ENCODE data around the gene VAX1. TPM values are rescaled to one million over a fixed set of nuclear protein-coding genes. Genes with fewer than 3 reads are reported as not detected.

VAX1 gene
- polyA plus RNA-seq, 1 of the 3 experiments (the other 2 are of a cell fraction) = not detected

- no peak overlapping the region for H2AFZ ChIP-seq (ENCODE audit: low read depth)
- H3K9me3 ChIP-seq = no peaks in the 10 kb centered on the region
- ChIA-PET POLR2A (no interaction called here), CTCF (interaction anchor here (7.2 kb wide), 1 partner anchor 7 kb away, joined by 46 read pairs; no protein-coding TSS in a partner anchor)
- no peaks in the 10 kb centered on the region for H3F3A ChIP-seq (replicated peaks; ENCODE audit: insufficient read depth)
- no peak overlapping the region for H3K27ac ChIP-seq (ENCODE audit: low read depth in 2 of 2, low read length in 1 of 2)
- peaks cover 75% of the 10 kb centered on the region for H3K27me3 ChIP-seq (ENCODE audit: insufficient read depth)
- H4K20me1 ChIP-seq (ENCODE audit: insufficient read depth) = no peaks in the 10 kb centered on the region
- H3K4me1 ChIP-seq (ENCODE audit: control insufficient read depth in 1 of 2, insufficient read depth in 2 of 2, low read depth in 1 of 2, low read length in 1 of 2) = peaks cover 0 to 3% of the 10 kb centered on the region in 2 experiments; a peak in 1 of 4 replicates
- H3K9me2 ChIP-seq = no peaks in the 10 kb centered on the region
- H3K9ac ChIP-seq = no peak overlapping the region
- WGBS (ENCODE audit: low lambda C conversion rate) = 17% methylated on average over 5 of the region's 5 CpGs
- no peaks in the 10 kb centered on the region for H3K36me3 ChIP-seq (replicated peaks in 1 of 2; ENCODE audit: control insufficient read depth in 1 of 2, insufficient read depth in 2 of 2, low read length in 1 of 2)
- TF ChIP-seq ELF1 (IDR thresholded peaks at IDR 0.05) (no peak), GATA2 (CRISPR knock-in tag; IDR thresholded peaks at IDR 0.05) (no peak), CHD2 (IDR thresholded peaks at IDR 0.05; ENCODE audit: low read length, partially characterized antibody) (no peak), MAX (IDR thresholded peaks at IDR 0.05; ENCODE audit: low read depth) (no peak), USF2 (IDR thresholded peaks at IDR 0.05; ENCODE audit: borderline replicate concordance, low read depth, low read length) (no peak), GABPA (IDR thresholded peaks at IDR 0.05; ENCODE audit: low read depth) (no peak), FOXJ3 (CRISPR knock-in tag; IDR thresholded peaks at IDR 0.05) (no peak), TEAD4 (IDR thresholded peaks at IDR 0.05; ENCODE audit: borderline replicate concordance, insufficient read depth) (no peak), MEF2A (IDR thresholded peaks at IDR 0.05; ENCODE audit: borderline replicate concordance, low read depth) (no peak), NRF1 (IDR thresholded peaks at IDR 0.05; ENCODE audit: low read depth, low read length) (no peak), RFX5 (IDR thresholded peaks at IDR 0.05; ENCODE audit: low read length) (no peak), TCF12 (IDR thresholded peaks at IDR 0.05) (no peak), YY1 (IDR thresholded peaks at IDR 0.05; ENCODE audit: low read depth) (no peak), MXI1 (IDR thresholded peaks at IDR 0.05; ENCODE audit: low read depth, low read length) (no peak), EZH2phosphoT487 (IDR thresholded peaks at IDR 0.05; ENCODE audit: borderline replicate concordance, low read depth) (no peak), NFIC (IDR thresholded peaks at IDR 0.05; ENCODE audit: borderline replicate concordance) (no peak), RCOR1 (IDR thresholded peaks at IDR 0.05; ENCODE audit: low read length) (no peak), SMC3 (IDR thresholded peaks at IDR 0.05; ENCODE audit: low read depth, low read length) (no peak)
- DNase-seq = no peak
- no peak overlapping the region for H3K4me2 ChIP-seq
- no peak overlapping the region for H3K4me3 ChIP-seq (ENCODE audit: low read depth in 2 of 2, low read length in 1 of 2)
- H3K79me2 ChIP-seq (ENCODE audit: insufficient read depth) = no peaks in the 10 kb centered on the region
Measured at GRCh38 chr10:117160567-117160966, 22.5 kb upstream of the VAX1 start.

- Histone ChIP-seq H3K9me2 (no peaks in the 10 kb centered on the region), H3K9ac (no peak overlapping the region), H4K20me1 (ENCODE audit: insufficient read depth) (no peaks in the 10 kb centered on the region), H3F3A (replicated peaks; ENCODE audit: insufficient read depth) (no peaks in the 10 kb centered on the region), H3K27ac (ENCODE audit: low read depth in 2 of 2, low read length in 1 of 2) (no peak overlapping the region), H3K27me3 (ENCODE audit: insufficient read depth) (peaks cover 63% of the 10 kb centered on the region), H3K9me3 (no peaks in the 10 kb centered on the region), H2AFZ (ENCODE audit: low read depth) (no peak overlapping the region), H3K4me2 (no peak overlapping the region), H3K79me2 (ENCODE audit: insufficient read depth) (no peaks in the 10 kb centered on the region), H3K4me3 (ENCODE audit: low read depth in 2 of 2, low read length in 1 of 2) (no peak overlapping the region), H3K36me3 (replicated peaks in 1 of 2; ENCODE audit: control insufficient read depth in 1 of 2, insufficient read depth in 2 of 2, low read length in 1 of 2) (no peaks in the 10 kb centered on the region), H3K4me1 (ENCODE audit: control insufficient read depth in 1 of 2, insufficient read depth in 2 of 2, low read depth in 1 of 2, low read length in 1 of 2) (no peaks in the 10 kb centered on the region; a peak in 1 of 4 replicates)
- CTCF ChIA-PET = interaction anchor here (1.1 to 7.2 kb wide), 4 partner anchors 8 to 371 kb away, joined by 3 to 46 read pairs (median 9); no protein-coding TSS in a partner anchor
- DNase-seq = no peak
- POLR2A ChIA-PET = no interaction called here
- WGBS (ENCODE audit: low lambda C conversion rate) = 35% methylated on average over 6 of the region's 6 CpGs
- TF ChIP-seq TCF12 (IDR thresholded peaks at IDR 0.05) (no peak), USF1 (IDR thresholded peaks at IDR 0.05; ENCODE audit: borderline replicate concordance, low read depth) (no peak), SMC3 (IDR thresholded peaks at IDR 0.05; ENCODE audit: low read depth, low read length) (no peak), MAX (IDR thresholded peaks at IDR 0.05; ENCODE audit: low read depth) (no peak), USF2 (IDR thresholded peaks at IDR 0.05; ENCODE audit: borderline replicate concordance, low read depth, low read length) (no peak), EZH2phosphoT487 (IDR thresholded peaks at IDR 0.05; ENCODE audit: borderline replicate concordance, low read depth) (no peak), NFIC (IDR thresholded peaks at IDR 0.05; ENCODE audit: borderline replicate concordance) (no peak), GATA2 (CRISPR knock-in tag; IDR thresholded peaks at IDR 0.05) (no peak), CTCF (IDR thresholded peaks at IDR 0.05) (no peak), MXI1 (IDR thresholded peaks at IDR 0.05; ENCODE audit: low read depth, low read length) (no peak), FOXM1 (IDR thresholded peaks at IDR 0.05; ENCODE audit: low read depth) (no peak), GABPA (IDR thresholded peaks at IDR 0.05; ENCODE audit: low read depth) (no peak)
Measured at GRCh38 chr10:117159390-117159789, 21.3 kb upstream of the VAX1 start.

All from SK-N-SH (cell line).